Astrocyte of the spinal cord (primary cell): Measurements from ENCODE around the gene NR3C2.

Experiments used
- DNase-seq: peaks from one replicate; pipeline ENCODE4 v3.0.0; 2011; ENCODE audit warnings: low read depth, low spot score
- H3K4me3 ChIP-seq: 2 replicates; pipeline ENCODE4 v1.5.1; 2011; ENCODE audit warnings: low read depth, mild to moderate bottlenecking, low read length, moderate library complexity
- in situ Hi-C: cut with HindIII; loops from 2 replicates; pipeline ENCODE4 v1.10.0; 2017; ENCODE audit warnings: low sequenced_read_pairs
- TF ChIP-seq, protein P1 (sequence below): IDR thresholded peaks from 2 replicates; pipeline ENCODE4 v1.5.1; 2012; ENCODE audit warnings: low read depth, mild to moderate bottlenecking, low read length, inconsistent platforms

Gene NR3C2

DNA sequence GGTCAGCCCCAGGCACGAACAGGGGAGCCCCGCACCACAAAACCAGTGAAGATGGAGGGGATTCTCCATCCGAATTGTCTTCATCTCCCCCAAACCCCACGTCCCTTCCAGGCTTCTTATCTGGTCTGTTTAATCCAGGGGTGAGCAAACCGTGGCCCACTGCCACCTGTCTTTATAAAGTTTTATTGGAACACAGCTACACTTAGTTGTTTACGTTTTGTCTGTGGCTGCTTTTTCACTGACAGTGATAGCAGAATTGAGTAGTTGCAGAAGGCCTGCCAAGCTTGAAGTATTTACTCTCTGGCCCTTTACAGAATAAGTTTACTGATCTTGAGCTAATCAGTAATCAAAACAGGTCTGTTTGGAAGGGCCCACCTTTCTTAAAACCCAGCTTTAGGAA is 386.4 kb downstream of the NR3C2 start:
- TF ChIP-seq, protein P1, sequence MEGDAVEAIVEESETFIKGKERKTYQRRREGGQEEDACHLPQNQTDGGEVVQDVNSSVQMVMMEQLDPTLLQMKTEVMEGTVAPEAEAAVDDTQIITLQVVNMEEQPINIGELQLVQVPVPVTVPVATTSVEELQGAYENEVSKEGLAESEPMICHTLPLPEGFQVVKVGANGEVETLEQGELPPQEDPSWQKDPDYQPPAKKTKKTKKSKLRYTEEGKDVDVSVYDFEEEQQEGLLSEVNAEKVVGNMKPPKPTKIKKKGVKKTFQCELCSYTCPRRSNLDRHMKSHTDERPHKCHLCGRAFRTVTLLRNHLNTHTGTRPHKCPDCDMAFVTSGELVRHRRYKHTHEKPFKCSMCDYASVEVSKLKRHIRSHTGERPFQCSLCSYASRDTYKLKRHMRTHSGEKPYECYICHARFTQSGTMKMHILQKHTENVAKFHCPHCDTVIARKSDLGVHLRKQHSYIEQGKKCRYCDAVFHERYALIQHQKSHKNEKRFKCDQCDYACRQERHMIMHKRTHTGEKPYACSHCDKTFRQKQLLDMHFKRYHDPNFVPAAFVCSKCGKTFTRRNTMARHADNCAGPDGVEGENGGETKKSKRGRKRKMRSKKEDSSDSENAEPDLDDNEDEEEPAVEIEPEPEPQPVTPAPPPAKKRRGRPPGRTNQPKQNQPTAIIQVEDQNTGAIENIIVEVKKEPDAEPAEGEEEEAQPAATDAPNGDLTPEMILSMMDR, result no peak
- no peak for DNase-seq
- no peak overlapping the region for H3K4me3 ChIP-seq
- in situ Hi-C loops, result no loop called here

DNA sequence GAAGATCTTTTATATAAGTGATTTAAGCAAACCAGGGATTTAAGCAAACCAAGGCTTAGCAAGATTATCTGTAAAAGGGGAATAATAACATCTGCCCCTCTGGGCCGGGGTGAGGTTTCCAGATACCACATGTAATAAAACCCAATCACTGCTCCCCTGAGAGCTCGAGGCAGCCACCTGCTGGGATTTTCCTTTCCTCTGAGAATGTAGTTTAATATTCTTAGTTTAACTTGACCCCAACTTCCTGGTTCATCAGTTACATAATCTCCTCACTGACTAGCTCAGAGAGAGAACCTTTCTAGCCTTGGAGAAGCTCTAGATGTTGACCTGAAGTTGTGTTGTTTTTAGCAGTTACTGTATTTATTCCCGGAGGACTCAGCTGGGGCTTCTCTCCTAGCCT is 387.9 kb downstream of the NR3C2 start:
- H3K4me3 ChIP-seq, result no peak overlapping the region
- peak; percentile 47 for DNase-seq
- TF ChIP-seq, protein P1, result no peak
- in situ Hi-C loops, result no loop called here

DNA sequence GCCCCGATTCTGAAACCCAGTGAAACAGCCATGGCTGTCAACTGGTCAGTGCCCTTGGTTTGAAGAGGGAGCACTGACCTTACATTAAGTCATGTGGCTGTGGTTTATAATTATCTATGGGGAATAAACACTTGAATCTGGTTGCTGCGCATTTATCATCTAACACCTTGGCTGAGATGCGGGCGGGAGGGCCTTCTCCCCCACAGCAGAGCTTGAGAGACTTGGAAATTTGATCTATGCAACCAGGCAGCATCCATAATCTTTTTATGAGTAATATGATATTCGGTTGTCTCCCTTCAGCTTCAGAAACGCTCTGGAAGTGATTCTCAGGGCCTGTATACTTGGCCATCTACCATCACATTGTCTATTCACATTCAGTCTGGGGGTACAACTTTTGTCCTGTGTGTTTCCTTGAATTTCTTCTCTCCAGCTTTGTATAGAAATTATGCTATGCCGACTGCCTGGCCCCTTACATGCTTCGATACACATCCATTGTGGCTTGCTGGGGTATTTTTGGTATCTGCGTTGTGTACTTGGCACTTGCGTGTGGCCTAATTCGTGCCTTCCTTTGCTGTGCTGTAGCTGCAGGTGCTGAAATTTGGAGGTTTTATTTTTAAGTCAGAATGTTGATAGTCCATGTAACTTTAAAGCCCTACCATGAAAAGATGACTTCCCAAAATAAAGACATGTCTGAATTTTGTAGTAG is 388.8 kb downstream of the NR3C2 start:
- in situ Hi-C loops, result no loop called here
- TF ChIP-seq, protein P1, result no peak
- no peak overlapping the region for H3K4me3 ChIP-seq
- DNase-seq, result no peak

DNA sequence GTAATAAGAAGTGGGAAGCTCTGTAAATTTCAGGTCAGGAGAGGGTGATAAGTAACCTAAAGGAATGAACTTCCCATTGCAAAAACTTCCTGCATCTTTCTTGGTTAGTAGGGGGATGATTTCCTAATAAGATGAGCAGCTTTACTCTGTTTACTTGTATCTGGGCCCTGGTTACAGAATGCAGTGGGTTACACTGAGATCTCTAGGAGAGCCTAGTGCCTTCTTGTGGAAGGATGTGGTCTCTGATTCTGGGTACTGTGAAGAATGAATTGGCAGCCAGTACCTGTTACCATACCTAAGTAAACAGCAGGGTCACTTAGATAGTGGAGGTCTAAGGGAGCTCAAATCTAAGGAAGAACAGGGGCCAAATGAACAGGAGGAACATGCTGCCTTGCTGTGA is 389.8 kb downstream of the NR3C2 start:
- no peak for DNase-seq
- in situ Hi-C loops, result no loop called here
- no peak overlapping the region for H3K4me3 ChIP-seq
- TF ChIP-seq, protein P1, result no peak

DNA sequence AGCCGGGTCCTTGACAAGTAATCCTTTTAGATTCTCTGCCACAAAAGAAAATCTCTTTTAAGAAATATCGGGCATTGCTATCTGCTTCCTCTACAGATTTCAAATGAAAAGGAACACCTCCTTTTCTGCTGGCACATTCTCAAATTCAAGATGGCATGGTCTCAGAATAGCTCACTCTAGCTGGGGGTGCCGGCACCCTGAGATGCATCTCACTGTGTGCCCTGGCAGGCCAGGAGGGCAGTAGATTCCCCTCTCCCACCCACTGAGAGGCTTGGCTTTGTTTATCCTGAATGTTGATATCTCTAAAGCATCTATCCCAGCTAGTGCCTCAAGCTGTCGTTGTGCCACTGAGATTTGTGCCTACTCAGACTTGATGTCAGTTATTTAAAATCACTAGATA is 390.8 kb downstream of the NR3C2 start:
- no peak overlapping the region for H3K4me3 ChIP-seq
- TF ChIP-seq, protein P1, result no peak
- in situ Hi-C loops, result no loop called here
- no peak for DNase-seq

DNA sequence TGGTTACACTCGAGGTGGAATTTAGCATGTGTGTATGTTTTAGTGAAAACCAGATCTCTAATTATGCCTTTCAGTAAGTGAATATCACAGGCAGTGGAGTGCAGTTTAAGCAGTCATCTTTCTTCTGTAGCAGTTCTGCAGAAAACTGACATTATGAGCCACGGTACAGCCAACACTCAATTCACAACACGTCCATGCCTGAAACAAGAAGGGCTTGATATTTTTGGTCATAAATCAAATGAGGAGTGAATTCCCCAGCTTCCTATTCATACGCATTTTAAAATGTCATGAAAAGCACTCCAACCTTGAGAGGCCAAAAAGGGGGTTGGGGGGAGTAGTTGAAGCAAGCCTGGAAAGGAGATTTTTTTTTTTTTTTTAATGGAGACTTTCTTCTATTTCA is 393.6 kb downstream of the NR3C2 start:
- TF ChIP-seq, protein P1, result no peak
- H3K4me3 ChIP-seq, result no peak overlapping the region
- in situ Hi-C loops, result no loop called here
- no peak for DNase-seq
